ENCODE data around the gene NDRG4. TPM values are rescaled to one million over a fixed set of nuclear protein-coding genes. Genes with fewer than 3 reads are reported as not detected.

Gene NDRG4
- total RNA-seq, 1 experiment from 2014 or later = 6.1 TPM

DNA sequence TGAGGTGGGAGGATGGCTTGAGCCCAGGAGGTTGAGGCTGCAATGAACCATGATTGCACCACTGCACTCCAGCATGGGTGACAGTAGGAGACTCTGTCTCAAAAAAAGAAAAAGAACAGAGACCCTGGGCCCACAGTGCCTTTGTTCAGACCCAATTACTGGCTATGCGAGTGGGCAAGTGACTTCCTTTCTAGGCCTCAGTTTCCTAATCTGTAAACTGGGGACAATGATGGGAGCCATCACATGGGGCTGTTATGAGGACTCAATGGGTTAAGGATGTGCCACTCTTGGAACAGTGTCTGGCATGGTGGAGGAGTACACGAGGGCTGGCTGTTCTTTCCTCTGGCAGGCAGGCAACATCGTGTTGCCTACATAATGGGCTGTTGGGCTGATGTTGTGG lies 47.3 kb upstream of the NDRG4 start:
- no peak for DNase-seq
- BruUV-seq (replicated peaks) = no TSS peak
- no peaks in the 10 kb centered on the region for H3K36me3 Mint-ChIP-seq (ENCODE audit: insufficient read depth, unreplicated experiment)
- H3K4me1 Mint-ChIP-seq (ENCODE audit: low read depth, unreplicated experiment) = peaks cover 6% of the 10 kb centered on the region
- no peak overlapping the region for H3K4me3 Mint-ChIP-seq (ENCODE audit: low read depth, unreplicated experiment)
- H3K27me3 Mint-ChIP-seq (ENCODE audit: unreplicated experiment) = peaks cover 89% of the 10 kb centered on the region
- CTCF ChIA-PET = interaction anchor here (0.8 kb wide), 1 partner anchor 15 kb away, joined by 3 read pairs; no protein-coding TSS in a partner anchor
- TF ChIP-seq, protein P1, sequence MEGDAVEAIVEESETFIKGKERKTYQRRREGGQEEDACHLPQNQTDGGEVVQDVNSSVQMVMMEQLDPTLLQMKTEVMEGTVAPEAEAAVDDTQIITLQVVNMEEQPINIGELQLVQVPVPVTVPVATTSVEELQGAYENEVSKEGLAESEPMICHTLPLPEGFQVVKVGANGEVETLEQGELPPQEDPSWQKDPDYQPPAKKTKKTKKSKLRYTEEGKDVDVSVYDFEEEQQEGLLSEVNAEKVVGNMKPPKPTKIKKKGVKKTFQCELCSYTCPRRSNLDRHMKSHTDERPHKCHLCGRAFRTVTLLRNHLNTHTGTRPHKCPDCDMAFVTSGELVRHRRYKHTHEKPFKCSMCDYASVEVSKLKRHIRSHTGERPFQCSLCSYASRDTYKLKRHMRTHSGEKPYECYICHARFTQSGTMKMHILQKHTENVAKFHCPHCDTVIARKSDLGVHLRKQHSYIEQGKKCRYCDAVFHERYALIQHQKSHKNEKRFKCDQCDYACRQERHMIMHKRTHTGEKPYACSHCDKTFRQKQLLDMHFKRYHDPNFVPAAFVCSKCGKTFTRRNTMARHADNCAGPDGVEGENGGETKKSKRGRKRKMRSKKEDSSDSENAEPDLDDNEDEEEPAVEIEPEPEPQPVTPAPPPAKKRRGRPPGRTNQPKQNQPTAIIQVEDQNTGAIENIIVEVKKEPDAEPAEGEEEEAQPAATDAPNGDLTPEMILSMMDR (IDR thresholded peaks at IDR 0.05; ENCODE audit: unreplicated experiment) = no peak
- H3K27ac Mint-ChIP-seq (ENCODE audit: unreplicated experiment) = no peak overlapping the region
- no peaks in the 10 kb centered on the region for H3K9me3 Mint-ChIP-seq (ENCODE audit: low read depth, unreplicated experiment)
- intact Hi-C loops (cut with micrococcal nuclease; ENCODE audit: unreplicated experiment) = no loop called here

DNA sequence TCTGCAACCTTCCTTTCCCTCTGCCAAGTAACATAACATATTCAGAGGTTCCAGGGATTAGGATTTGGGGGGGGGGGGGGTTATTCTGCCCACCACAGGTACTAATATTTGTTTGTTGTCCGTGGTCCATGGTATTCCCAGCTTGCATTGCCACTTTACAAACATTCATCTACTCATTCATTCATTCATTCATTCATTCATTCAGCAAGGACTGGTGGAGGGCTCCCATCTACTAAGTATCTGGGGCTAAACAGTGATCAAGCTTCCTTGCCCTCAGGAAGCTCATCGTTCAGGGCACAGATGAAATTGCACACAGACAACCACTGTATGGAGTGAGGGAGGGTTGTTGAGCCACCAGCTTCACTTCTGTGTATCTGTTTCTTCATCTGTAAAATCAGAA lies 45.8 kb upstream of the NDRG4 start:
- CTCF ChIA-PET = interaction anchor here (1.0 kb wide), 1 partner anchor 27 kb away, joined by 3 read pairs; no protein-coding TSS in a partner anchor
- Mint-ChIP-seq H3K27me3 (ENCODE audit: unreplicated experiment) (peaks cover 73% of the 10 kb centered on the region), H3K4me1 (ENCODE audit: low read depth, unreplicated experiment) (peaks cover 11% of the 10 kb centered on the region), H3K4me3 (ENCODE audit: low read depth, unreplicated experiment) (no peak overlapping the region), H3K36me3 (ENCODE audit: insufficient read depth, unreplicated experiment) (peaks cover 4% of the 10 kb centered on the region), H3K9me3 (ENCODE audit: low read depth, unreplicated experiment) (no peaks in the 10 kb centered on the region), H3K27ac (ENCODE audit: unreplicated experiment) (no peak overlapping the region)
- intact Hi-C loops (cut with micrococcal nuclease; ENCODE audit: unreplicated experiment) = no loop called here
- no TSS peak for BruUV-seq (replicated peaks)
- TF ChIP-seq, protein P1 (IDR thresholded peaks at IDR 0.05; ENCODE audit: unreplicated experiment) = no peak
- no peak for DNase-seq

DNA sequence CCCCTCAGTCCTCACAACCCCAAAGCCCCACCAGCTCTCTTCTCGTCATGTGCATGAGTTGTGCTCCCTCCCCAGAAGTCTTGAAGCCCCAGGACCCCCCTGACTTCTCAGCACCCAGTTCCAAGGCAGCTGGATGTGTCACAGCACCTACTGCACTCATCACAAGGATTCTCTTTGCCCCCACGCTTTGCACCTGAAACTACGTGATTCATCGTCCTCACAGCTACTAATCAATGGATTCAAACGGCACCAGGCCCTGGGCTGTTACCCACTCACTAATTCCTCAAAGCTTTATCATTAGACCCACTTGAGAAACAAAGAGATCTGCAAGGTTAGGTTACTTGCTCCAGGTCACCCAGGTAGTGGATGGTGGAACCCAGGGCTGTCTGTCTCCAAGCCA lies 45.1 kb upstream of the NDRG4 start:
- Mint-ChIP-seq H3K9me3 (ENCODE audit: low read depth, unreplicated experiment) (no peaks in the 10 kb centered on the region), H3K27me3 (ENCODE audit: unreplicated experiment) (peaks cover 67% of the 10 kb centered on the region), H3K4me1 (ENCODE audit: low read depth, unreplicated experiment) (peaks cover 18% of the 10 kb centered on the region), H3K27ac (ENCODE audit: unreplicated experiment) (no peak overlapping the region), H3K36me3 (ENCODE audit: insufficient read depth, unreplicated experiment) (peaks cover 8% of the 10 kb centered on the region), H3K4me3 (ENCODE audit: low read depth, unreplicated experiment) (no peak overlapping the region)
- TF ChIP-seq, protein P1 (IDR thresholded peaks at IDR 0.05; ENCODE audit: unreplicated experiment) = no peak
- intact Hi-C loops (cut with micrococcal nuclease; ENCODE audit: unreplicated experiment) = no loop called here
- CTCF ChIA-PET = interaction anchor here (0.9 to 1.0 kb wide), 2 partner anchors 28 to 102 kb away, joined by 3 read pairs; no protein-coding TSS in a partner anchor
- no TSS peak for BruUV-seq (replicated peaks)
- no peak for DNase-seq

DNA sequence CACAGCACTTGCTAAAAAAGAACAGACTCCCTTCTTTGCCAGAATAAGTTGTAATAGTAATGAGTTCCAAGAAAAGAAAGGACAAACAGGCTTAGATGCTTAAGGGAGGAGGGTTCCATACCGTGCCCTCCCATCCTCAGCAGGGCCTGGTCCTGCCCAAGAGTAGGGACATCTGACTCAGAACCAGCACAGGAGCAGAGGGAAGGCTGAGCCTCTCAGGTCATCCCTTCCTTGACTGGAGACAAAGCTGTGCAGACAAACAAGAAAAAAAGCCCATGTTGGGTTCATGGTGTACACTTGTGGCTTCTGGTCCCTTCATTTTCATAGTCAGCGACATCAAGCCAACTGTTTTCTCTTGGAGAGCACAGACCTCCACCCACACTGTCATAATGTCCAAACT lies 44.2 kb upstream of the NDRG4 start:
- no TSS peak for BruUV-seq (replicated peaks)
- Mint-ChIP-seq H3K36me3 (ENCODE audit: insufficient read depth, unreplicated experiment) (peaks cover 8% of the 10 kb centered on the region), H3K9me3 (ENCODE audit: low read depth, unreplicated experiment) (no peaks in the 10 kb centered on the region), H3K27me3 (ENCODE audit: unreplicated experiment) (peaks cover 58% of the 10 kb centered on the region), H3K4me1 (ENCODE audit: low read depth, unreplicated experiment) (peaks cover 19% of the 10 kb centered on the region), H3K4me3 (ENCODE audit: low read depth, unreplicated experiment) (no peak overlapping the region), H3K27ac (ENCODE audit: unreplicated experiment) (no peak overlapping the region)
- TF ChIP-seq, protein P1 (IDR thresholded peaks at IDR 0.05; ENCODE audit: unreplicated experiment) = no peak
- CTCF ChIA-PET = no interaction called here
- no peak for DNase-seq
- intact Hi-C loops (cut with micrococcal nuclease; ENCODE audit: unreplicated experiment) = no loop called here
